Right lobe of liver (tissue), 6 donors: ENCODE data around the gene HSPA12A. TPM values are rescaled to one million over a fixed set of nuclear protein-coding genes. Genes with fewer than 3 reads are reported as not detected.

Experiments
- ATAC-seq, 4 donors: fragments of 200-7000 bp; cut with Tn5 transposase; one replicate each; pipeline ENCODE4 v1.9.1; 2020; ENCODE audit warnings: mild to moderate bottlenecking in 4 of 4, moderate library complexity in 4 of 4
- DNase-seq, 3 donors: peaks; one replicate each; pipeline ENCODE4 v3.0.0-alpha.2; 2020
- H3K27ac ChIP-seq, 3 donors: fragments of 200-600 bp; one replicate each; pipeline ENCODE4 v1.8.0; 2022
- H3K27me3 ChIP-seq, 2 donors: fragments of 200-600 bp; one replicate each; pipeline ENCODE4 v1.8.0; 2022
- H3K36me3 ChIP-seq, 4 donors: fragments of 200-600 bp; sonication (generic) in 1 of 4; one replicate each; pipeline versions ENCODE4 v1.5.1 to v1.8.0; 2017 to 2022; ENCODE audit warnings: control low read depth in 1 of 4
- H3K4me1 ChIP-seq, 4 donors: fragments of 200-600 bp; sonication (generic) in 1 of 4; one replicate each; pipeline versions ENCODE4 v1.5.1 to v1.8.0; 2017 to 2022; ENCODE audit warnings: control low read depth in 1 of 4
- H3K4me3 ChIP-seq, 3 donors: fragments of 200-600 bp; one replicate each; pipeline ENCODE4 v1.8.0; 2022
- H3K9me3 ChIP-seq, 4 donors: fragments of 200-600 bp; sonication (generic) in 1 of 4; one replicate each; pipeline versions ENCODE4 v1.5.1 to v1.8.0; 2017 to 2022; ENCODE audit warnings: control low read depth in 1 of 4
- POLR2A ChIP-seq: fragments of 450-650 bp; IDR thresholded peaks from one replicate; pipeline ENCODE4 v1.6.1; 2017; ENCODE audit warnings: antibody characterized with exemption, mild to moderate bottlenecking
- WGBS: methylation state at CpG from one replicate; pipeline ENCODE4 v1.1.6; 2018; ENCODE audit warnings: low coverage, low lambda C conversion rate; ENCODE audit not compliant: insufficient coverage; ENCODE audit errors: missing lambda C conversion rate; 5-methylcytosine and 5-hydroxymethylcytosine counted together
- intact Hi-C, 2 donors: fragments of 100-400 bp; cut with DNase I; formaldehyde crosslinking; loops; one replicate each; pipeline versions ENCODE4 v1.11.2 to v1.14.1; 2022
- total RNA-seq, 6 experiments: library from RNA; depleted of rRNA in 2 of 6; stranded (reverse); fragments of >200 nt in 2 of 6; fragmentation: NEBNext Ultra II Directional in 3 of 6; extraction: Animal tissue kit (Norgen Biotek cat#: 25700) in 3 of 6; gene quantifications; one replicate each; pipeline versions ENCODE4 v1.1.0 to v1.2.4, GENCODE V29; 2016 to 2023
- TF ChIP-seq, protein P1 (sequence below), 4 donors: fragments of 200-600 bp in 3 of 4; fragments of 450-650 bp in 1 of 4; IDR thresholded peaks; one replicate each; pipeline versions ENCODE4 v1.5.1 to v1.8.0; 2016 to 2022; ENCODE audit warnings: antibody characterized with exemption in 4 of 4, mild to moderate bottlenecking in 2 of 4
- donor health status: DM: no; HTN: yes; CAD: no.
- donor health status: DM: no; HTN: no; CAD: no.
- donor health status: DM: no; HTN: no; CAD: no.
- donor health status: DM: no; HTN: yes; CAD: no.
- donor health status: DM: no; HTN: yes; CAD: no.

The HSPA12A gene
- total RNA-seq, 6 experiments from 2014 or later: 2.3 to 4.2 (median 2.9) TPM

DNA sequence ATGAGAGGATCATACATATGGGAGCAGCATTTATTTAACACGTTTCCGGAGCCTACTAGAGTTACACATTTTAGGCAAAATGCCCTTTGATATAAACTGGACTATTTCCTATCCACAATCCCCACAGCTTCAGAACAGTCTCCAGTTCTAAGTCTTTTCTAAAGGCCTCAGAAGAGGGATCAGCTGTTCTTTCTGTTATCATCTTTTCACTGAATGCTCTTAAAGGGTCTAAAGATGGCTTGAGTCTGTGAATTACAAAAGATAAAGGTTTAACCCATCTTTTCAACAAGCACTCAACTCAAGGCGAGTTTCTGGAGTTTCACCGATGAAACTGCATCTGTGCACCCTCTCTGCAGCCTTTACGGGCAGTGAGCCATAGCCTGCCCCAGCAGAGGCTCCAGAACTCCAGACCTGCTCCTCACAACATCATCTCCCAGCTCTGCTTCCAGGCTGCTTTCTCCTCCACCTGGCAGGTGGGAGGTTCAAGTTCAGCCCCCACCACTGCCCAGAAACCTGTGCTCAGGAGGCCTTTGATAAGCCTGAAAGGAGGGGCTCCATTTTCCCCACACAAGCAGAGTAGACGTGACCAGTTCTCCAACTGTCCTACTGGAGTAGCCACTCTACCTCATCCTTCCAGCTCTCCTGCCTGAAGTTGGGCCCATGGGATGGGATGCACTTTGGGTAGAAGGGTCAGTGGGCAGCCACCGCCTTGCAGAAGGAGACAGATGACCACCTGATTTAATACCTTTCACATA, 53.4 kb downstream of the HSPA12A start:
- no peak for TF ChIP-seq POLR2A
- TF ChIP-seq, protein P1, sequence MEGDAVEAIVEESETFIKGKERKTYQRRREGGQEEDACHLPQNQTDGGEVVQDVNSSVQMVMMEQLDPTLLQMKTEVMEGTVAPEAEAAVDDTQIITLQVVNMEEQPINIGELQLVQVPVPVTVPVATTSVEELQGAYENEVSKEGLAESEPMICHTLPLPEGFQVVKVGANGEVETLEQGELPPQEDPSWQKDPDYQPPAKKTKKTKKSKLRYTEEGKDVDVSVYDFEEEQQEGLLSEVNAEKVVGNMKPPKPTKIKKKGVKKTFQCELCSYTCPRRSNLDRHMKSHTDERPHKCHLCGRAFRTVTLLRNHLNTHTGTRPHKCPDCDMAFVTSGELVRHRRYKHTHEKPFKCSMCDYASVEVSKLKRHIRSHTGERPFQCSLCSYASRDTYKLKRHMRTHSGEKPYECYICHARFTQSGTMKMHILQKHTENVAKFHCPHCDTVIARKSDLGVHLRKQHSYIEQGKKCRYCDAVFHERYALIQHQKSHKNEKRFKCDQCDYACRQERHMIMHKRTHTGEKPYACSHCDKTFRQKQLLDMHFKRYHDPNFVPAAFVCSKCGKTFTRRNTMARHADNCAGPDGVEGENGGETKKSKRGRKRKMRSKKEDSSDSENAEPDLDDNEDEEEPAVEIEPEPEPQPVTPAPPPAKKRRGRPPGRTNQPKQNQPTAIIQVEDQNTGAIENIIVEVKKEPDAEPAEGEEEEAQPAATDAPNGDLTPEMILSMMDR (IDR thresholded peaks at IDR 0.05): no peak
- no peaks in the 10 kb centered on the region for H3K4me1 ChIP-seq
- no peaks in the 10 kb centered on the region for H3K9me3 ChIP-seq
- H3K36me3 ChIP-seq: no peaks in the 10 kb centered on the region
- H3K27ac ChIP-seq: no peak overlapping the region
- WGBS: 68% methylated on average over 6 of the region's 7 CpGs
- DNase-seq (no peak), ATAC-seq (no peak)
- H3K27me3 ChIP-seq: no peaks in the 10 kb centered on the region
- intact Hi-C loops: loop anchor here (10.0 kb wide), 1 partner anchor 486 kb away; no protein-coding TSS in a partner anchor
- H3K4me3 ChIP-seq: no peak overlapping the region

DNA sequence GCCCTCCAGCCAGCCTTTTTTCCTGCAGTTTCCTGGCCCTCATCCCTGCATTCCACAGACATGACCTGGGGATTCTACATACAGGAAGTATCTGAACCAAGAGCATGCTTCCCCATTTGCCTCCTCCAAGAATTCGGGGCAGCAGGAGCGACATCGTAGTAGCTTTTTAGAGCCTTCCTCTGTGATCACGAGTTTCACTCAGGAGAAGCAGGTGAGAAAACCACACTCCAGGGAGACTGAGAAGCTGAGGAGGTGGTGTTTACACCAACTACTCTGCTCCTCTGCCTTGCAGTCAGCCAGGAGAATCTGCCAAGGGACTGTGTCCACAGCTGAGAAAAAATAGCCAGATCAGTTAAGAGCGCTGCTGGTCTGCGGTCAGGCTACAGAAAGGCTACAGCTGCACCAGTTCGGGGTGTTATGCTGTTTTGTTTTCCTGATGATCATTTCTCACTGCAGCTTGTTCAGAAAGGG, 54.1 kb downstream of the HSPA12A start:
- intact Hi-C loops: loop anchor here (10.0 kb wide), 1 partner anchor 487 kb away; no protein-coding TSS in a partner anchor
- no peak for TF ChIP-seq POLR2A
- TF ChIP-seq, protein P1 (IDR thresholded peaks at IDR 0.05): no peak
- H3K27me3 ChIP-seq: no peaks in the 10 kb centered on the region
- H3K9me3 ChIP-seq: no peaks in the 10 kb centered on the region
- DNase-seq (no peak), ATAC-seq (no peak)
- H3K36me3 ChIP-seq: no peaks in the 10 kb centered on the region
- H3K4me1 ChIP-seq: no peaks in the 10 kb centered on the region
- no peak overlapping the region for H3K4me3 ChIP-seq
- H3K27ac ChIP-seq: no peak overlapping the region
- 24% methylated on average over 7 of the region's 7 CpGs for WGBS

DNA sequence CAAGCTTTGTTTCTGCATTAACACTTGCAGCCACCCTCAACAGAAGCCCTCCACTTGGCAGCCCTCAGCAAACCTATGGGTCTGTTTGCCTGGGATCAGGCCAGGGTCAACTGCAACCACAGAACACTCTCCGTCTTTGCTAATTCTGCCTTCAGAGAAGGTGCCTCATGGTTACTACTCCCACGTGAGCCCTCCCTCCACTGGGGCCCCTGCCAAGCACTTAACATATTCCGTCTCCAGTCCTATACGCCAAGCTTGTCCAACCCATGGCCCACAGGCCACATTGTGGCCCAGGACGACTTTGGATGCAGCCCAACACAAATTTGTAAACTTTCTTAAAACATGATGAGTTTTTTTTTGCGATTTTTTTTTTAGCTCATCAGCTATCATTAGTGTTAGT, 54.7 kb downstream of the HSPA12A start:
- H3K27ac ChIP-seq: no peak overlapping the region
- intact Hi-C loops: loop anchor here (10.0 kb wide), 1 partner anchor 487 kb away; no protein-coding TSS in a partner anchor

DNA sequence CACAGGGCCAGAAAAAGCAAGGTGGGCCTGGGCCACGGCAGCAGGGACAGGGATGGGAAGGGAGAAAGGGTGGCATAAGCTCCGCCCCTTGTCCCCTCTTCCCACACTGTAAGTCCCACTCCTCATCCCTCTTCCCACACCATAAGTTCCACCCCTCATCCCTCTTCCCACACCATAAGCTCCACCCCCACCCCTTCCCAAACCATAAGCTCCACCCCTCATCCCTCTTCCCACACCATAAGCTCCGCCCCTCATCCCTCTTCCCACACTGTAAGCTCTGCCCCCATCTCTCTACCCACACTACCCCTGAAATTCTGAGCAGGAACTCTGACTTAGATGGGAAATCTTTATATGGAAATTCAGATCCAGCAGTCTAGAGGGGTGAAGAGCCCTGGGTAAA, 55.7 kb downstream of the HSPA12A start:
- TF ChIP-seq, protein P1 (IDR thresholded peaks at IDR 0.05): no peak
- Histone ChIP-seq H3K9me3 (no peaks in the 10 kb centered on the region), H3K27ac (no peak overlapping the region), H3K4me3 (no peak overlapping the region), H3K4me1 (no peaks in the 10 kb centered on the region), H3K27me3 (no peaks in the 10 kb centered on the region), H3K36me3 (no peaks in the 10 kb centered on the region)
- ATAC-seq (no peak), DNase-seq (no peak)
- WGBS: 78% methylated on average over 2 of the region's 3 CpGs
- intact Hi-C loops: loop anchor here (10.0 kb wide), 1 partner anchor 488 kb away; no protein-coding TSS in a partner anchor

More for the DNA sequence above, 54.7 kb downstream of the HSPA12A start:
- ATAC-seq (no peak), DNase-seq (no peak)
- H3K4me1 ChIP-seq: no peaks in the 10 kb centered on the region
- no peaks in the 10 kb centered on the region for H3K36me3 ChIP-seq
- no peaks in the 10 kb centered on the region for H3K9me3 ChIP-seq
- WGBS: 51% methylated on average over 5 of the region's 6 CpGs
- H3K4me3 ChIP-seq: no peak overlapping the region
- no peak for TF ChIP-seq POLR2A
- TF ChIP-seq, protein P1 (IDR thresholded peaks at IDR 0.05): no peak
- no peaks in the 10 kb centered on the region for H3K27me3 ChIP-seq
